Activated CD8-positive, alpha-beta memory T cell treated with anti-CD3 and anti-CD28 coated beads, Interleukin-2, amount 50 U/mL, for 24 hours (primary cell): ENCODE data around the gene SEZ6L.
"Not testable (repeated sequence)": the region's sequence is repeated elsewhere in the genome, so short reads cannot be mapped to it uniquely, and the experiment has no call there.

ENCODE experiments used
- DNase-seq: peaks from one replicate; pipeline ENCODE4 v3.0.0-alpha.2; 2020; ENCODE audit errors: extremely low read depth

The SEZ6L gene

DNA sequence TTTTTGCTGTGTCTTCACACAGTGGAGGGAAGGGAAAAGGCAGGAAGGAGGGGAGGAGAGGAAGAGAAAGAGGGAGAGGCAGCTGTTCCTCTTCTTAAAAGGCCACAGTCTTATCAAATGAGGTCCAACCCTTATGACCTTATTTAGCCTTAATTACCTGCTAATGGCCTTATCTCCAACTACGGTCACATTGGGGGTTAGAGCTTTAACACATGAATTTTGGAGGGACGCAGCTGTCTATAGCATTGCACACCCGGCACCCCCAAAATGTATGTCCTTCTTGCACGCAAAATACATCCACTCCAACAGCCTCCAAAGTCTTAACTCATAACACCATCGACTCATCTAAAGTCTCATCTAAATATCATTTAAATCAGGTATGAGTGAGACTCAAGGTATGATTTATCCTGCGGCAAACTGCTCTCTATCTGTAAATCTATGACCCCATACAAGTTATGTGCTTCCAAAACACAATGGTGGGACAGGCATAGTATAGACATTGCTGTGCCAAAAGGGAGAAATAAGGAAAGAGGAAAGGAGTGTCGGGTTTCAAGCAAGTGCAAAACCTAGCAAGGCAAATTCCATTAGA lies 214.8 kb downstream of the SEZ6L start:
- no peak for DNase-seq

DNA sequence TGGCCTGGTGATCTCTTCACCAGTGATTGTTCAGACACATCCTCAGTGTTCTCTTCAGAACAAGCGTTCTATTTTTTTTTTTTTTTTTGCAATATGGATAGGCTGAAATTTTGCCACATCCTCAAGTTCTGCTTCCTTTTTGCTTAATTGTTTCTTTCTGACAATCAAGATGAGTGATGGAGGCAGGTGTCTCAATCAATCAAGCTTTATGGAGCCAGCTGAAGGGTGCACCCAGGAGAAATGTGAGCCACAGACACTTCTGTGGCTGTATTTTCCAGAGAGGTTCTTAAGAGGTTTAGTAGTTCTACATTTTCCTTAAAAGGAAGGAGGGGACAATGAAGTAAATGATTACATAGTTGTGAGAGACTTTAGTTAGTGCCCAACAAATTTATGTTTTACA lies 215.9 kb downstream of the SEZ6L start:
- no peak for DNase-seq

DNA sequence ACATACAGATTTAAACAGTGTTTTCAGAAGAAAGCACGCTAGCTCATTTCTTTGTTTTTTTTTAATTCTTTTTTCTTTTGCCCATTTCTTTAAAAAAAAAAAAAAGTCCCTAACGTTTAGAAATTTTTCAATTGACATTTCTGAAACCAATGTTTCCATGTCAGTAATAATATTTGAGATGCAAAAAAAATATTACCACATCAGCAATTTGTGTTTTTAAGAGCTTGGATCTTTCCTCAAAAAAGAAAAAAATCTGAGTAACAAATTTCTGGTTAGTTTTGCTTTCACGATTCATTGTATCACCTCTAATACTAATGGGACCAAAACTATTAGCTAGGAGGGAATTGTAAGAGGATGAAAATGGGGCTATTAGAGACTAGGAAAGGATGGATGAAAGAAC lies 219.9 kb downstream of the SEZ6L start:
- DNase-seq, result no peak

DNA sequence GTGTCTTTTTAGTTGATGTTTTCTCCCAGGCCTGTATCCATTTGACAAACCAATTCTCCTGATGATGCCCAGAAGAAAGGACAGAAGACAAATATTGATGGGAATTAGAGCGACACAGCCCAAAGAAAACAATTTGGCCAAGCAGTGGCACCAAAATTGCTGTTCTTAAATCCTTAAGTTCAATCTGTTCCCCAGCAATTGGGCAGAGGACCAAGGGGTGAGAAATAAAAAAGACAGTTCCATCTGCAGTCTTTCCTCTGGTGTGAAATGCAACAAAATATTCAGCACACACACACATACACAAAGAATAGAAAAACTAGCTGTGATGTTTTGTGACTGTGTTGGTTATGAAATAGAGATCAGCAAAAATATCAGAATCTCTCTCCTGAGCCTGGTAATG lies 221.8 kb downstream of the SEZ6L start:
- no peak for DNase-seq

DNA sequence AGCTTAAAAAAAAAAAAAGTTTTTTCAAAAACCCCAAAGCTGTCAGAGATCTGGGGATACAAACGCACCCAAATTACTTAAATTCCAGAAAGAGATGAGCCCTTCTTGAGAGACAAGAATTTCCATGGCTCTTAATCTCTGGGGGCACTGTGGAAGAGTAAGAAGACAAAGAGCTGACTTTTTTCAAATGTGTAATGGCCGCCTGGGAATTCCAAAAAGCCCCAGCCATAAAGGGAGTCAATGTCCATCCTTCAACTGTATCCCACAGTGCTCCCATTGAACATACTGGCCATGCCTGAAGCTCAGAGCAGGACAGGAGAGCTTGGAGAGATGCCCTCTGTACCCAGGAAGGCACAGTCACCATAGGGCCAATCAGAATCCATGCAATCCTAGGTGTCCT lies 222.4 kb downstream of the SEZ6L start:
- DNase-seq, result no peak

DNA sequence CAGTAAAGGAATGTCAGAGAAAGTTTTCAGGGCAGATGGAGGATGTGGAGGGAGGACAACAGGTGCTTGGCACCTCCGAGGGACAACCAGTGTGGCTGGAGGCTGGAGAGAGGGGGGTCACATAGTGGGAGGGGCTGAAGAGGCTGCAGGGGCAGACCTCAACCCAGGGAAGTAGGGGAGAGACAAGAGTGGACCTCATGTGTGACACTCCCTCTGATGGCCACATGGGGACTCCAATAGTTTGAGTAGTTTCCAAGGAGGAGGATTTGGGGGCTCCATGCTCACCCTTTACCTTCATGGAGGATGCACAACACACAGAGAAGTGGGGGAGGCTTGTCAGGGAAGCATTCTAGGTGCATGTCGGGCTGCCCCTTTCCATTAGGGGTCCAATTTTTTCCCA lies 224.7 kb downstream of the SEZ6L start:
- DNase-seq, result no peak

DNA sequence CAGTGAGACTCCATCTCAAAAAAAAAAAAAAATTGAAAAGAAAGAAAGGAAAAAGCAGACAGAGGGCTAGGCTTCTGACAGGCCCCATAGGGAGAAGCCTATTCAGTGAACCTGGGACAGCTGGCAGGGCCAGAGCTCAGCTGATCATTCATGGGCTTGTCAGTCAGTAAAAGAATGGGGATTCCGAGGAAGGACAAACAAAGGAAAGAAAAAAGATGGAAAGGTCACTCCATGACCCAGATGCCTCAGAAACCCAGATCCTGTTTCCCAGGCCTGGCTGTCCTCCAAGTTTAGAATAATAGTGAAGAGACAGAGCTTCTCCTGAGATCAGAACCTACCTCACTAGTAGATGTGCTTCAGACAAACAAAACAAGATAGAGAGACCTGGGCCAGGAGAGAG lies 225.5 kb downstream of the SEZ6L start:
- DNase-seq, result no peak

DNA sequence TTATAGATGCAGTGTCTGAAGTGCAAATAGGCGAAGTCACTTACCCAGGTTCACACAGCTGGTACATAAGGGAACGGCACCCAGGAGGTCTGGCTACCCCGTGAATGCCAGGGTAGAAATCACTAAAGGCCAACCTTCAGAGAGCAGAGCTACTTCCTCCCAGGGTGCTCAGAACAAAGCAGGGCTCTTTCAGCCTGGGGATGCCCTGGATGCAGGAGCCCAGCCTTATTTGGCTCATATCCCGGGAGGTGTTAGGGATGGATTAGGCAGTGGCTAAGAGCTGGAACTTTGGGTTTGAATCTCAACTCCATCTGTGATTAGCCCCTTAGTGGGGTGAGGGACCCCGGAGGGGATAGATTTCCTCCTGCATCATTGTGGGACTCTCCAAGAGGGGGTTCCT lies 226.7 kb downstream of the SEZ6L start:
- no peak for DNase-seq

DNA sequence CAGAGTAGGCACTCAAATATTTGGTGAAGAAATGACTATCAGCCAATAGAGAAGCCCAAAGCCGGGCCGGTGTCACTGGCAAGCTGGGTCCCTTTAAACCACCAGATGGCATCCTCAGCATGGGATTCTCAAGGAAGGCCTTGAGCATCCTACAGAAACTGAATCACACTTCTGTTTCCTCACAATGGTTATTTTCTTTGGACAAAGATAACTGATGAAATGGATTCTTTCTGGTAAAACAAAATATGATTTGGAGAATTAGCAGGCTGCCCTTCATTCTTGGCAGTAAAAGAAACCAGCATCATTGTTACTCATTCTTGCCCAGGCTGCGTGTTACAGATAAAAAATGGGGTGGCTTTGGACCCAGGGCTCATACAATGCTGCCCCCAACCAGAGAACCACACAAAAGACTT lies 229.5 kb downstream of the SEZ6L start:
- DNase-seq, result peak; percentile 8

DNA sequence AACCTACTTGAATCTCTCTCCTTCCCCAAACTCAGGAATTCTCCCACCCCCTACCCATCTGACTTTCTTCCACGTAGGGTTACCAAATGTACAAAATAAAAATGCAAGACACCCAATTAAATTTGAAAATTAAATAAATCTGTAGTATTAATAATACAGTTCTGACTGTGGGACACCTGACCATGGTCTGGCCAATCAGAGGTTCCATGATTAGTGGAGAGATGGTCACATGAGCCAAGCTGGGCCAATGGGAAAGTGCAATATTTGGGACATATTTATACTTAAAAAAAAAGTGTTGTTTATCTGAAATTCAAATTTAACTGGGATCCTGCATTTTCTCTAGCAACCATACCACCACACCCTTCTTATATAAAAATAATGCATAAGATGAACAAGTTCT lies 230.0 kb downstream of the SEZ6L start:
- DNase-seq, result no peak

DNA sequence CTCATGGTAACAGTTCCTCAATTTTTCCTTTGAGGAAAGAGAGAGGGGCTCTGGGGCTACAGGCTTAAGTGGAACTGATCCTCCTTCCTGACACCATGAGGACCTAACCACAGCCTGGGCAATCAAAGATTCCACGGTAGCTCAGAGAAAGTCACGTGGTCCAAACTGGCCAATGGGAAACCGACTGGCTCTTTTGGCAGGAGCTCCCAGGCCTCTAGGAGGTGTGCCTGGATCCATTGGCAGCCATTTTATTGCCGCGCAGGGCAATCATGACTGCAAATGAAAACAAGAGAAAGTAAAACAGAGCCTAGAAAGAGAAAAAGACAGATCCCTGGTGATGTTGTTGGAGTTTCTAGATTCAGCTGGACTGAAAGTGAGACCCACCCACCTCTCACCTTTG lies 232.5 kb downstream of the SEZ6L start:
- no peak for DNase-seq

DNA sequence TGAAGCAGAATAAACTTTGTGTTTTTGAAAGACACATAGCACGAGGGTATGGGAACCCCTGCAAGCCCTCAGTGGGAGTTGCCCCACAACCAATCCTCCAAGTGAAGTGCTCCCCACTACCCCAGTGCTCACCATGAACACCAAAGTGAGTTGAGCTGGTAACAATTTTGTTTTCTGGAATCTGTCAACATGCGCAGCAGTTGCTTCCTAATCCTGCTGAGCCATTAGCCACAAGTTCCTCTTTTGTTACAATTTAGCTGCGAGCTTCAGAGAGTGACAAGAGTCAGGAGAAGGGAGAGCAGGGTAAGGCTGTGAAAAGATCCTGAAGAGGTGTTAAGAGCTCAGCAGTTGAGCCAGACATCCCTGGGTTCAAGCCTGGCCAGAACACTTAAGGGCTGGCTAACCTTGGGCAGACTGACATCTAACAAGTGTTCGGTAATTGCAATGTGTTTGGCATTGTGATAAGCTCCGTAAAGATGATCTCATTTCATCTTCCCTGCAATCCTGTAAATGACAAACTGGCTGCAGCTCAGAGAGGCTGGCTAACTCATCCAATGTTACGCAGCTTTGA lies 235.7 kb downstream of the SEZ6L start:
- DNase-seq, result no peak

DNA sequence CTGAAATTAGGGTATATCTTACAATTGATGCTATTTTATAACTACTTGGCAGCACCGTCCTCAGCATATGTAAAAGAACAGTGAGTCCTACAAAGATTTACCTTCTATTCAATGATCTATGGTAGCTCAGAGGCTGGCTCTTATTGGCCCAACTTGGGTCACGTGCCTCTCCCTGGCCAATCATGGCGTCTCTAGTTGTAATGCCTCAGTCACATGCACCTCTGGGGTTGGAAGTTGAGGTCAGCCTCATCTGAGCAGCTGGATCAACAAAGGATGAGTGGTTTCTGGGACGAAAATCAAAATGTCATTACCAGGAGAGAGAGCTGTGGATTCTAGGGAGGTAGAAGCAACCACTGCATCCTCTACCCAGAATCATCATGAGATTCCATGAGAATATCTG lies 236.9 kb downstream of the SEZ6L start:
- no peak for DNase-seq

DNA sequence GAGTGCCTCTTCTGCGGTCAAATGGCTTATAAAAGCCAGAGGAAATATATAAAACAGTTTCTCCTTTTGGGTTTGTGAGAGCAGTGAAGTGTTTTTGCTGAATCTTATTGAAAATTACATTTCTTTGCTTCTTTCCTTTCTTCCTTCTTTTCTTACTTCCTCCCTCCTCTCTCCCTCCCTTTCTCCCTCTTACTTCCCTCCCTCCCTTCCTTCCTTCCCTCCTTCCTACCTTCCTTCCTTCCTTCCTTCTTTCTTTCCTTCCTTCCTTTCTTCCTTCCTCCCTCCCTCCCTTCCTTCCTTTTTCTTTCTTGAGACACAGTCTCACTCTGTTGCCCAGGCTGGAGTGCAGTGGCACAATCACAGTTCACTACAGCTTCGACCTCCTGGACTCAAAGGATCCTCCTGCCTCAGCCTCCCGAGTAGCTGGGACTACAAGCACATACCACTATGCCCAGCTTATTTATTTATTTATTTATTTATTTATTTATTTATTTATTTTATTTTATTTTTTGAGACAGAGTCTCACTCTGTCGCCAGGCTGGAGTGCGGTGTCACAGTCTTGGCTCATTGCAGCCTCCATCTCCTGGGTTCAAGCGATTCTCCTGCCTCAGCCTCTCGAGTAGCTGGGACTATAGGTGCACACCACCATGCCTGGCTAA lies 239.4 kb downstream of the SEZ6L start:
- DNase-seq, result not testable (repeated sequence)

DNA sequence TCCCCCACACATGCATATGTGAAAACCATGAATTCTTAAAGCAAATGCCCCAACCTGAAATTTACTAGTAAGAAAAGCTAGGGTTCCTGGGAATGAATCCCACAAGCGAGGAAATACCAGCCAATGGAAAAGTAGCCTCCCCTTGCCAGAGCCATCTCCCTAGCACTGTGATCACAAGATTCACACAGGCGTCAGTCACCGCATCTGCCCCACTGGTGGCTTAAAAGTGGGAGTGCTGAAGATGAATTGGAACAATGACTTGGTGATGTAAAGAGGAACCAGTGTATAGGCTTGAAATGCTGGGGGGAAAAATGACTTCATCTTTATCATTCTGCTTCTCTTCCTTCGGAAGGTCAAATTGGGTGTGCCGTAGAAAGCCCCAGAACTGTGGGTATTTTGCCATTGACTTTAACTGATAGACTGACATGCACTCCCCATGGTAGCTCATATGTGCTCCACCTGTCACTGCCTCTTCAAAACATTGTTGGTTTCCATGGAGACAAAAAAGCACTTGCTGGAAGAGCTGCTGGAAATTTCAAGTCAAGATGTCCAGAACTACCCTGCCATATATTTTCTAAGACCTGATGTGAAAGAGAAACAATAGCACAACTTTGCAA lies 240.6 kb downstream of the SEZ6L start:
- no peak for DNase-seq

DNA sequence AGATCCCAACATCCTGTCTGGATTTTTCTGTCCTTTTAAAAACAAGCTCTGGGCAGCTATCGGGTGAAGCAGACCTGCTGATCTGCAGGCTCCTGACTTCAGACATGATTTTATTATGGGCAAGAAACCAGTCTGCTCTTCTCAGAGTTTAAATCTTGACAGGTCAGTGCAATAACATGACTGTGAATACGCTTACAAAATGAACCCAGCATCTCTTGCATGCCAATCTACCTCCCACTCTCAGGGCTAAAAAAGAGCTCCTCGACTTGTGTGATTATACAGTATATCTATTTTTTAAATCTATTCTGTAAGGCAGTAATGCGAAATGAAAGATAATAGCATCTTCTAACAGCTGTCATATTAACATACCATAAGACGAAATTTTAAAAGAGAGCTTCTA lies 241.1 kb downstream of the SEZ6L start:
- no peak for DNase-seq

DNA sequence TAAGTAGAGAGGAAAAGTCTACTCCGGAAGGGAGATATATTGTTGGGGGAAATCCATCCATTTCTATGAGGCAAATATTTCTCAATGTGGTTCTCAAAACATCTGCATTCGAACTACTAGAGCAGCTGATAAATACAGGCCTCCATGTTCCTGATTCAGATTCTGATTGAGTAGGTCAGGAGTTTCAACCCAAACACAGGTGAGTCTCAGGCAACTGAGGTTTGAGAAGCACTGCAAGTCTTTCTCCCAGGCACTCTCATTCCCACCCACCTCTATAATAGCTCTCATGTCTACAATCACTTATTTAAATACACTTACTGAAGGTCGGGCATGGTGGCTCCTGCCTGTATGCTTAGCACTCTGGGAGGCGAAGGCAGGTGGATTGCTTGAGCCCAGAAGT lies 245.1 kb downstream of the SEZ6L start:
- no peak for DNase-seq

DNA sequence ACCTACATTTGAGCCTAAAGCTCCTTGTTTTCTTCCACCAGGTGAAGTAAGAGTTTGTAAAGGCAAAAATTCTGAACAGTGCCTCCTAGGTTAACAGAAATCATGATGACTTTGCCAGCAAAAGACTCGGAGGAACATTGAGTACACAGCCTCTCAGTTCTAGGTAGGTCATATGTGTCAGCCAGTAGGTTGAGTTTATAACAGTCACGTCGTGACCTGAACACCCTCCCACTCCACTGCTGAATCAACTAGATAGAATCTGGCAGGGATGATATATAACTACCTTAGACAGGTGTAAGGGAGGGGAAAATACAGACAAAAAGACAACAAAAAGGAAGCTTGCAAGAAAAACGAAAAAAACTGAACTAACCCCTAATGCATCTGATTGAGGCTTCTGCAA lies 247.0 kb downstream of the SEZ6L start:
- DNase-seq, result no peak

DNA sequence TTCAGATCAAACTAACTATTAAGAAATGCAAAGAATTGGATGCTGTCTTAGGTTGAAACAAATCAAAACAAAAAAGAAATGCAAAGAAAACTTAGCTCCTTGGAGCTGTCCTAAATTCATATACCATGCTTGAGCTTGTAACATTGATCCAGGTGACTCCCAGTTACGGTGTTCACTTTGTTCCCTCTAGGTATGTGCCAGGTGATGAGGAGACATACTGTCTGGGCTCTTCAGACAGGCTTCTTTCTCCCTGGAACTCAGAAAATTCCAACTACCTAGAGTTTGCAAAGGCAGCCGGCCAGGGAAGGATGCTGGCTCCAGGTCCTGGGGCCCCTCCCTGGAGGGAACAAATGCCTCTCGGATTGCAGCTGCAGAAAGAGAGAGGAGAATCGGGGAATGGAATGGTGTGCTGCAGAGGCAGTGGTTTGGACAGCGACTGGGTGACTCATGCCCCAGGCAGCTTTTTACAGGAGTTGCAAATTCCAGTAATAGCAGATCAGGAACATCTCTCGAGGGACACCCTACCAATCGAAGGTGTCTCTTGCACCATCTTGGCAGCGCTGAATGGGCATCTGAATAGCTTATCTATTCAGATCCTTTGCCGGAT lies 247.5 kb downstream of the SEZ6L start:
- no peak for DNase-seq

DNA sequence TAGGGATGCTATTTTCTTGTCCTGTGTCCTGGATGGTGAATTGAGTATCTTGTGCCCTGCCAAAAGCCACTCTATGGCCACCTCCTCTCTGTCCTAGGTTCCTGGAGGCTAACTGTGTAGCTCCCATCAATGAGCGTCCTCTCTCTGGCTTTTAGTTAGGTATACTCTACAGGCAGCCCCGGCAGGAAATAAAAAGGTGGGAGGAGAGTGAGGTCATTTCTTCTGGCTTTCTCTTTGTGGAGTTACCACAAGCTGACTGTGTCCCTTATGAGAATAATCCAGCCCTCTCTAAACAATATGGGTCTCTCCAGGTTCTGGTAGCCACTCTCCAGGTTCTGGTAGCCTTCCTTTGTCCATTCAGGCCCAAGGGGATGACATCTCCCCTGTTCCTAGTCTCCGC lies 248.1 kb downstream of the SEZ6L start:
- DNase-seq, result no peak

DNA sequence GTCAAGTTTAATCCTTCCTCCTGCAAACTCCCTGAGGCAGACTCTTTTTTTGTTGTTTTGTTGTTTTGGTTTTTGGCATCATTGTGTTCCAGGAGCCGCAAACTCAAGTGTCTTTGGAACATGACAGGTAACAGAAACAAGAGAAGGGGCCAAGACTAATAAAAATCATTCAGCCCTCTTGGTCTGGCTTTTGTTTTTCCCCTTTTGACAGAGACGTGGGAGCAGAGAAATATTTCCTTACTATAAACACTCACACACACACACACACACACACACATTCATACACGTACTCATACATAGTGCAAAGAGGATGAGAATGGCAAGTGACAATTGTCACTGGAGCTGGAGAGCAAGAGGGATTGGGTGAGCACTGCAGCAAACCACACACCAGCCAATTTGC lies 249.4 kb downstream of the SEZ6L start:
- DNase-seq, result no peak

DNA sequence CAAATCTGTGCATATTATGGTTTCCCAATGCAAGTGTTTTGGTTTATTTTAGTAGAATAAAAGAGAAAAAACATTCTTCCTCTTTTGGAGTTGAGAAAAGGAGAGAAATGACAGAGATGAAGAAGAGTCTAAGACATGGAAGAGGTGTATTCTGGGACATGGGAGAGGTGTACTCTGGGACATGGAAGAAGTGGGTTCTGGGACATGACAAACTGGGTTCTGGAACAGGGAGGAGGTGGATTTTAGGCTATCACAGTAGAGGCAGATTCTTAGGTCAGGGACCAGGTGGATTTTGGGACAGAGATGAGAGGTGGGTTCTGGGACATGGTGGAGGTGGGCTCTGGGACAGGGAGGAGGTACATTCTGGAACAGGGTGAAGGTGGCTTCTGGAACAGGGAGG lies 257.7 kb downstream of the SEZ6L start:
- DNase-seq, result no peak
